HG03571 (cell line): ENCODE measurements around the gene SGMS2.
A peak's percentile ranks its signal among the peaks of the same experiment; 100 is the strongest.

Experiments used
- ATAC-seq: cut with Tn5 transposase; IDR thresholded peaks from one replicate; pipeline ENCODE4 v1.9.1; 2021; ENCODE audit not compliant: unreplicated experiment

Gene SGMS2

DNA sequence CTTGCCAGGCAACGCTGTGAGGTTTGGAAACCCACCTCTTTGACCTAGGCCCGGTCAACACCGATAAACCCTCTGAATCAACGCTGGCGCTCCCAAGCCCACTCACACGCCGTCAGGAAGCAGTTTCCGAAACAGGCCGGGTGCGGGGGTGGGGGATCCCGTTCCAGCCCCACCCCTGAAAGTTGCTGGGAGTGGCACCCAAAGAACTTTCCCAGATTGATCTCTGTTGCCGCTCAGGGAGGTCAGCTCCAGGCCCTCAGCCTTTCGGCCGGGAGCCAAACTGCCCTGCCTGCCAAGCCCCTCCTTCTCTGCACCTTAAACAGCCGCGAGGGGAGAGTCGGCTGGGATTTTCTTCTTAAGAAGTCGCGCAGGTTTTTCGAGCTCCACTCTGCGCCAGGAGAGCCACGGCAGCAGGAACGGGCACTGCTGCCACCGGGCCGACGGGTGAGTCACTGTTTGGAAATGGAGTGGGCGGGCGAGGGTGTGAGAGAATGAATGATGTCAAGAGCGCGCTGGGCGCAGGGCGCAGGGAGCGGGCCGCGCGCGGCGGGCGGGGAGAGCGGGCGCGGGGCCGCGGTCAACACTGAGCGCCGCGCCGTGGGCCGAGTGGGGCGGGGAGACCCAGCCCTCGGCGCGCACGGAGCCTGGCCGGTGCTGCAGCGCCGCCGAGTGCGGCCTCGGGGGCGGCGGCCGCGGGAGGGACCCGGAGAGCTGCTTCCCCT lies at the start of gene SGMS2:
Gene SGMS2 (plus strand): TSS at position 583 of the 722 bp plus-strand sequence. CDS start 70,622 bp downstream, outside the sequence.
- ATAC-seq = peak; percentile 71

DNA sequence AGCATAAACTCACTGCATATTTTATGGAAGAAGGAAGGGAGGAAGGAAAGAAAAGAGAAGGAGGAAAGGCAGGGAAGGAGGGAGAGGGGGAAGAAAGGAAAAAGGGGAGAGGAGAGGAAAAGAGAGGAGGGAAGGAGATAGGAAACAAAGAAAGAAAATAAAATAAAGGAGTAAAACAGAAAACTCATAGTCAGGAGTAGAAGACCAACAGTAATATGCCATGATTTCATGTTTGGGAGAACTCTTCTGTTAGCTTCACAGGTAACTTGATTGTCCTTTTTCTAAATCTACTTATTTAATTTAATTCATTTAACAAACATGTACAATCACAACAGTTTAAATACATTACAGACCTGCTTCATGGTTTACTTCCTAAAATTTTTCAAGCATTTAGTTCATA lies 46.8 kb upstream of the SGMS2 start:
- ATAC-seq = no peak

DNA sequence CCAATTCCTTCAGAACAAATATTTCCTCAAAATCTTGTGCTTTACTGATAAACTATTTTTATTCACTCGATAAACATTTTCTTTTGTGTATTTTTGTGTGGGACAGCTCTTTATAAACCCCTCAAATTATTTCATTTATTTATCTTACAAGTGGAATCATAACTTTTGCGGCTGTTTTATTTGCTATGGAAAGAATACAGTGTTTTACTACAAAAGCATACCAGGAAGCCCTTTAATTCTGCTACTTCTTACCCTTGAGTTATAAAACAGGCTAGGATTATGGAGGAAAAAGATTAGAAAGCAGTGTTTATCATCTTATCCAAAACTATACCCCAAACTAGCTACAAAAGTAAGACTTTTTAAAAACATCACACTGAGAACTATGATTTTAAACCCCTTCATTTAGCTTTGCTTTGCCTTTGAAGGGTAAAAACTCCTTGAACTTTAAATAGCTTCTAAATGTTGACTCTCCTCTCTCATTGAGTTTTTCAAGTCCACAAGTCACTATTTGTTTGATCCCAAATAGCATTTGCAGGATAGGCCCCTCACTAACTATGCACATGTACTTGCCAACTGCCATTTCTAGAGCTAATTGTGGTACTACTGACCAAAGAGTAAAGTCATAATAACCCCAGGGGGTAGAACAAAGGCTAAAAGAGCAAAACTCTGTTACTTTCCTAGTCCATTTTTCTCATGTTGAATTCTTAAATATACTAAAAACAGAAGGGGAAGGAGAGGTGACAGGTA lies 45.8 kb upstream of the SGMS2 start:
- no peak for ATAC-seq

DNA sequence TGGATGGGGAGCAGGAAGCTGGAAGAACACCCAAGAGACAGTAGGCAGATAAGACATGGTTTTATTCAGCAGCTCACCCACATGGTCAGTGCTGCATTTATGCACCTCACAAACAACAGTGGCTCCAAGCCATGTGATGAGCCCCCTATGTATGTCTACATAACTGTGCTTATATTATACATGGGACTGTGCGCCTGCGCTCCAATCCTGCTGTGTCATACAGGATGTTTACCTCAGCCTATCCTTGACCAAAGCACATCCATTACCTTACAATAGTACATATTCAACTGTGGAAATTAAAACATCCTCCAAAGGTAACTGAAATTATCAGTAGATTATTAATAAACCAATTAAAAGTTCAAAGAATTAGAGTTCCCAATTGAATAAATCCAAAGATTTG lies 44.1 kb upstream of the SGMS2 start:
- no peak for ATAC-seq

DNA sequence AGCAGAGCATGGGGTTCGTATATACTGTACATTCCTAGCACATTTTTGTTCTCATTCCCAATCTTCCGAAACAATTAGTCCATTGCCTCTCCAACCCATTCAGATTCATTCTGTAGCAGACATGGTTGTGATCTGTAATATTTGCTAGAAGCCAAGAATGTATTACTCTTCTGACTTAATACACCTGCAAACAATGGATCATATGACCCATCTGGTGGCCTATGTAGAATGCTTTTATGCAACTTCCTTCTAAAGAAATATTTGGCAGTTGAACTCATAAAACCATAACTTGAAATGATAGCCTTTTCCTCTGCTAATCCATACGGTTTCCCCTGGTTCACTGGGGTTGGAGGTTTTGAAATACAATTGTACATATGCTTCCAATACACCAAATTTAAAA lies 32.8 kb upstream of the SGMS2 start:
- no peak for ATAC-seq

DNA sequence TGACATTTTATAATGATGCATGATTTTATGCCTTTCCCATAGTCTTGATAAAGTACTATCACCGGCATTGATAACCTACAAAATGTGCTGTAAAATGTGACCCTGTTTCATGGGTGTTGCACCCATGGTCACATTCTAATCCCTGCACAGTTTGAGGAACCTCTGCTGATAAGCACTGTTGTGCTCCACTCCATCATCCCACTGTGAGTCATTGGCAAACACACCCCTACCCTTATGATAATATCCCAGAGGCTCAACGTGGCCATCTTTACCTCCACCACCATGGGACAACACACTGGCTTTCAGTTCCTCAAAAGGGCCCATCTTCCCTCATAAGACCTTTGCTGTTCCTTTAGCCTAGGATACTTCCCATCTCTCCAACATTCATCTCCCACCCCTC lies 32.0 kb upstream of the SGMS2 start:
- ATAC-seq = no peak

DNA sequence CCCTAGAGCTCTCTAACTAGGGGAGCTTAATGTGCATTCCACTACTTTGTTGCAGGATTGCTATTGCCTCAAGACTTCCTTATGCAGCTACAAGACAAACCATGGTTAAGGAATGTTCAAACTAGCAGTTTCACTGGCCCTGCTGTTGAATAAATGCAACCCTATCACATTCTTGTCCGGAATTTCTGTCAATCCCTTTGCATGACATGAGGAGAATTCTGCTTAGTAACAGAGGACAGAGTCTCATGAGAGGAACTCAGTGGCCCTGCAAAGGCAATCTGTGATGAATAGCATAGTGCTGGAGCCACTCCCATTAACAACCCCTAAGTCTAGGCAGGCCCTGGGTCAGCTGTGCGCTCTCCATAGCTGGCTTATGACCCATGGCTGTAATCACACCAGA lies 30.7 kb upstream of the SGMS2 start:
- no peak for ATAC-seq

DNA sequence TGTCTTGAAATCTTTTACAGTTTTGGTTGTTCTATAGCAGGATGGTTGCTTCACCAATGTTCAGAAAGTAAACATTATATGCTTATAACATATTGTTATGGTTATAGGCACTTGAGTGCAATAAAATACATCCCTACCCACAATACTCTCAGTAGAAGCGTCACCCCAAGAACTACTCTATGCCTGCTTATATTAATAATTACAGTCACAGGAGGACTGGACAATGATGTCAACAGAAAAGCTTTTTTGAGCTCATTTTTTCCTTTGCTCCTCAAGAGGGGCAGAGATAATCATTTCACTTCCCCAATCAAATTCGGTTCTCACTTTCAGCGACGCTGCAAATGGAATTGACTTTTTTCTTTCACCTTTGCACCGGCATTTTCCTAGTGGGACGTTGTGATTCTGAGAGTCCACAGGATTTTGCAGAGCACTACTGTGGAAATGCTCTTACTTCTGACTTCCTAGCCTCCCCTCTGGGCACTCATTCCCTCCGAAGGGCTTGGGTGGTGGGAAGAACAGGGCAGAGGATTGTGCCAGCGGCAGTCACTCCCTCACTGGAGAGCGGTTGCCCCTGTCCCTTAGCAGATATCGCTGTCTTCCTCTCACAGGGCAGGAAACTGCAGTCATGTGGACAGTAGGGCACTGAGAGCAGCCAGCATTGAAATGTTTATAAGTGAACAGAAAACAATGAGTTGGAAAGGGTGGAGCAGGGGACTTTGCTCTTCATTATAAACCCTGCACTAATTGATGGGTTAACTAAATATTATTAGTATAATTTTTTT lies 24.9 kb upstream of the SGMS2 start:
- no peak for ATAC-seq

DNA sequence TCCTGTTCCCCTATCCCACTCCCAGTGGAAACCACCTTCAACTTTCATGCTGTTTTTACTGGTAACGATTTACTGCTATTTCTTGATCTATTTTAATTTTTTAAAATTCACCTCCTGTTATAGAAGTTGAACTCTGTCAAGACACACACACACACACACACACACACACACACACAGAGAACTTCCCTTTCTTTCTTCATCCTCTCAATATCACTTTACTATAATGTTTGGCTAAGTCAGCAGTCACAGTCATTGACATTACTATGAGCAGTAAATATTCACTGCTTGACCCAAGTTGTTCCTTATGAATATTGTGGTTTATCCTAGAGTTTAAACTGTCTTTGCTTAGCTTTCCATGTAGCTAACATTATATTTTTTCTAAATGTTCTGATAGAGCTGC lies 24.0 kb upstream of the SGMS2 start:
- ATAC-seq = no peak

DNA sequence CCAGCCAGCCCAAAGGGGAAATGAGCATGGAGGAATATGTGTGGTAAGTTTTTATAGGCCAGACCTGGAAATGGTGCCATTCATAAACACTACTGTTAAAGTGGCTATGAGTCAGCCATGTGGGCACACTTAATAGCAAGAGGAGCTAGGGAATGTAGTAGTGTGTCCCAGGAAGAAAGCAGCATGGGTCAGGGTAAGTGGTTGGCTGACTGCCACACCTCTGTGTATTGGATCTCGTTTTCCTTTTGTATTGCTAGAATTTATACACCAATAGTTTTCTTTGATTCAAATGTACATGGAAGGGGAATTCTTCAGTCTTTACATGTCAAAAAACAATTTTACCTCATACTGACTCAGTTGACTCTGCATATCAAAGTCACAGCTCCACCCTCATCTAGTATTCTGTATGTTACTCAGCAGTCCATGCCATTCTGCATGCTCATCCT lies 22.9 kb upstream of the SGMS2 start:
- ATAC-seq = no peak

DNA sequence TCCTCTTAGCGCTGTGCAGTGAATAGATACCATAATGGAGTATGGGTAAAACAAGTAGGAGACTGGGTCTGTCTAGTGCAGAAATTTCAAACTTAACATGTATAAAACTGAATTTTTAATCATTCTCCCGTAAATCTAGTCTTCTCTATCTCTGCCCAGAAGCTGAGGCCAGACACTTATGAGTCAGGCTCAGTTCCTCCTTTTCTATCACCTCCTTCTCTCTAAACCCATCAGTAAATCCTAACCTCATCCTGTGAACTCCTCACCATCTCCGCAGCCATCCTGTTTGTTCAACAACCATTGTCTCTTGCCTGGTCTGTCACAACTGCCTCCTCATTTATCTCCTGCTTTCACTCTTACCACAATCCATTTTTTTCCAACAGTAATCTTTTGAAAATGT lies 19.8 kb upstream of the SGMS2 start:
- ATAC-seq = no peak

DNA sequence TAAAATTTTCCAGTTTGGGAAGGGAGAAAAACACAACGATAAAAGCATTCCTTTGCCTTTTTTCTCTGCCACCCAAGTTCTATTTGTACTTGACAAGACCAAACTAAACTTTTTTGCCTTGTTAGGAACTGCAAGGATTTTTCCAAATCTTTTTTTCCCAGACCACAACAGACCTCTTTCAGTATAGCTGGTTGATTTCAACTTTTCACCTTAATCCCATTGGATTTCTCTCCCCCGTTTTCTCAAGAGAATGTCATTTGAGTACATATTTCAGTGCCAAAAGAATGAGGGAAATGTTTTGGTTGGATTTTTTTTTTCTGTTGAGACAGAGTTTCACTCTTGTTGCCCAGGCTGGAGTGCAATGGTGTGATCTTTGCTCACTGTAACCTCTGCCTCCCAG lies 18.5 kb upstream of the SGMS2 start:
- ATAC-seq = no peak

DNA sequence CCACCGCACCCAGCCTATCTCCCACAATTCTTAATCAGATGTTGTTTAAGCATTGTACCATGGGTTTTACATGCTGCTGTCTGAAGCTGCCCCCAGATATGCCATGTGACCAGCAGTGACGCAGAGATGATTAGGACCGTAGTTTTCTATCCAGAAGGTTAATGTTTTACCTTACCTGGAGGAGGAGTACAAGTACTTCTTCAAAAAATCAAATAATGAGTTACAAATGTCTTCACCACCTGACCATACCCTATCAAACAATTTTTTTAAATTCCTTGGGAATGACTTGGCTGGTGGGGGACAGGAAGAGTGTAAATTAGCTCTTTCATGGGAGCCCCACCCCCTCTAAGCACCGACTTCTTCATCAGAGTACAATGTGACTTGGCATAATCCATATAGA lies 16.2 kb upstream of the SGMS2 start:
- no peak for ATAC-seq

DNA sequence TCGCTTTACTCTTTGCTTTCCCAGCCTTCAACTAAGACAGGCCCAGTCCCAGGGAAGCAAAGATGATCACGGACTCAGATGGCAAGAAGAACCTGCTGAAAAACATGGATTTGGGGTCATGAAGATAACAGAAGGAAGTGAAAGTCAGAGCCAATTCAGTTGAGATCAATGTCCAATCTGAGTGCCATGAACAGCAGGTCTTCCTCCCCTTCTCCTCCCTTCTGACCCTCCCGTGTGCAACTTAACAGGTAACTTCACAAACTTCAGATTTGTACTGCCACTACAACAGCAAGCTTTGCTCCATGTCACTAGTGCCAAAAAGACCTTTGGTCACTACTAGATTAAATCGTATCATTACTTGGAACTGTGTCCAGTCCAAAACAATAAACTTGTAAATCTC lies 15.5 kb upstream of the SGMS2 start:
- no peak for ATAC-seq

DNA sequence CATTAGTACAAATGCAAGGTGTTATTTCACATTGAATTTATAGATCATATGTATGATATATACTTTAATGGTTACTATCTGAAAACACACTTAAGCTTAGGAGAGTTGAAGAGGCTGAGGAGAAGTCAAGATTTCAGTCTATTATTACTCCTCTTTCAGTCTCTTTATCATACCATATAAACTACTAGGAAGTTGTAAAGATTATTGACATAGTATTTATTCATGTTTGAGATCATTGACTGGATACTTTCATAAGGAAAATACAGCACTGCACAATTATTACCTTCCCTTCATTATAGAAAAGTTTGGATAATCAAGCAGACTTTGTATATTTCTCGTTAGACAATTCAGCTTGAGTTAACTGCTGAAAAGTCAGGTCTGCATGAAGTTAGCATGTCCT lies 10.0 kb upstream of the SGMS2 start:
- ATAC-seq = no peak

DNA sequence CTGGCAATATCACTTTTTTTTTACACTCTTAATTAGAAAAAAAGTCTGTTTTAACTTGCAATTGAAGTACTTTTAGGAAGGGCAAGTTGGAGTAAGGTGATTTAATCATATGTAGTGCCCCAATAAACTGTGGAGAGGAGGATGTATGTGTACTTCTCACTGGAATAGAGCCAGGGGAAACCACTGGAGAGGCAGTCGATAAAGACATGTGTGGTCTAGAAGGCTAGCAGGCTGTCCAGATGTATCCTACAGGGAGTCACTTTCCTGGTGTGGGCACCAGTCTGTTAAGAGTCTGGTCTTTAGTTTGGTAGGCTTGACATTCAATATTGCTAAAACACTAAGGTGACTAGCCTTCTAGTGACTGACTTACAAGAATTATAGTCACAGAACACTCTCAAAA lies 9.6 kb upstream of the SGMS2 start:
- ATAC-seq = no peak

DNA sequence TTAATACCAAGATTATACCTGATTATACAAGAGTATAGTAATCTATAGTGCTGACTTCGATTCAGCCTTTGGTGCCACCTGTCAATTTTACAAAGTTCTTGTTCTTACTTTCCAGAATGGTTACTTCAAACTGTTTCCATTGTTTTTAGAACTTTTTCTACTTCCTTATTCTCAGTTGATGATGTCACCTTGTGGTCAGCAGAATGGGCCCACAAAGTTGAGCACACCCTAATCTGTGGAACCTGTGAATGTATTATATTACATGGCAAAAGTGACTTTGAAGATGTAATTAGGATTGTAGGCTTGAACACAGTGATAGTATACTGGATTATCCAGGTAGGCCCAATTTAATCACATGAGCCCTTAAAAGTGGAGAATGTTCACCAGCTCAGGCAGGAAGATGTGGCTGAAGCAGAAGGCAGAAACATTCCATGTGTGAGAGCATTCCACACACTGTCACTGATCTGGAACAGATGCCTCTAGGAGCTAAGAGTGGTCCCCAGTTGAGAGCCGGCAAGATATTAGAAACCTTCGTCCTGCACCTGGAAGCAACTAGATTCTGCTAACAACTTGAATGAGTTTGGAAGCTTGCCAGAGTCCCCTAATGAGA lies 6.3 kb upstream of the SGMS2 start:
- ATAC-seq = no peak

DNA sequence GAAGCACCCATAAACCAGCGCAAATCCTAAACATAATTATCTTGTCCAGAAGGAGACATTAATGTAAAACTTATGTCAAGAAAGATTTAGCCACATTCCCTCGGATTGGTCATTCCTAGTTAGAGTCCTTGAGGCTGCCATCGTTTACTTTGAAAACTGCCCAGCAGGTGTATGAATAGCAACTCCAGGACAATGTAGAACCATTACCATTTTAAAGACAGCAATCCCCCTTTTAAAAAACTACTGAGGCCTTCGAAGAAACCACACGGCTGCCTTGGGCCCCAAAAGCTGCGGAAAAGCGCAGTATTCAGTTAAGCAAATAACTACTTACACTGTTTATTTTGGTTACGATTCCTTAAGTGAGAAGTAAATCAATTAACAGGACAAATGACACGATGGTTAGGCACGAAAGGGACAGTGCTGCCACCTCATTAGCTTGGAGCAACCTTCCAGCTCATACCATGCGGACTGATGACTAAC lies 822 bp upstream of the SGMS2 start:
- no peak for ATAC-seq

DNA sequence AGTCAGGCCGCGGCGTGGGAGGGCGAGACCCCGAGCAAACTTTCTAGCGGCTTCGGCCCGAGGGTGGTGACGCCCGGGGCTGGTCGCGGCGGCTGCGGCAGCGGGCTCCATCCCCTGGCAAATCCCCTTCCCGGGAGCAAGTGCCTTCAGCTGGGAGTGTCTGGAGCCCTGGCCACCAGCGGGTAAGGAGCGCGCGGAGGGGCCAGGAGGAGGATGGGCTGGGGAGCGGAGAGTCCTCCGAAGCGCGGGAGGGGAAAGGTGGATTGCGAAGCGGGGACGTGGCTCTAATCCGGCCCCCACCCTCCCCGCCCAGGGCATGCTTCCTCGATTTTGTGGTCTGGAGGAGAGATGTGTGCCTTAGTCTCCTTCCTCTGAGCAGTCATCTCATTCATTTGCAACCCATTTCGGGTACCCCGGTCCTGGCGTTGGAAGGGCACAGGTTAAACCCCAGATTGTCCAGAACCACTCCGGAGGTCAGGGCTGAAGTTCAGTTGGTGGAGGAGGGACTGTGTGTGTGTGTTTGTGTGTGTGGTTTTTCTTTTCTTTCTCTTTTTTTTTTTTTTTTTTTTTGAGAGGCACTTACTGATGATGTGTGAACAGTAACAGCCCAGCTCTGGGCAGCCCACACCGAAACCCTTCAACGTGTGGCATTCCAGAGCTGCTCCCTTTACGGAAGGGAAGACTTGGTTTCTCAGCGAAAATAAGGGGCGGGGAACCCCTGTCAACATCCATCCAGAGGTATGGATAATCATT lies 516 bp downstream of the SGMS2 start:
- peak; percentile 36 for ATAC-seq

DNA sequence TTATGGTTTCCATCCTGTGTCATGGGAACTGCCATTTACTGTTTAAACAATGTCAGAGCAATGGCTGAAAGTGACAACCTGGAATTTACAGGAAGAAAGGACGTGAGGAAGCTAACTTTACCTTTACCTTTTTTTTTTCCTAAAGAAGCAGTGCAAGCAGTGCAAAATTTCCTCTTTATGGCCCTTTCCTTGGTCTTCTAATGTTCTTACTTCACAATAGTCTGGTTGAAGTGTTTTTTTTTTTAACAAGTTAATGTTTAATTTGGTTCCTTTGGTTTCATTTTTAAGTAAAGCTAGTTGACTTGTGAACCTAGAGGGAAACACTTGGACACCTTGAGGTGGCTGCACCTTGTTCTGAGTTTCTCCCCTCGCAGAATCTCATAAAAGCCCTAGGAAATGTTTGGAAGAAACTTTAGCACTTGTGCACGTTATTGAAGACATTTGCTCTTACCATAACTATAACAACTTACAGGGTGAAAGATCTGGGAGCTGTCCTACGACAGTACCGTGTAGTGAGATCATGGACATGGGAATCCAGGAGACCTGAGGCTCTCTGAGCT lies 1.8 kb downstream of the SGMS2 start:
- ATAC-seq = no peak
